GM19099 (cell line): Measurements from ENCODE around the gene EVI5L.

Experiments
- POLR2A ChIP-seq: IDR thresholded peaks from 3 replicates; pipeline ENCODE4 v1.6.1; 2011; ENCODE audit warnings: low read depth; ENCODE audit not compliant: insufficient read length; ENCODE audit errors: extremely low read depth

Gene EVI5L

DNA sequence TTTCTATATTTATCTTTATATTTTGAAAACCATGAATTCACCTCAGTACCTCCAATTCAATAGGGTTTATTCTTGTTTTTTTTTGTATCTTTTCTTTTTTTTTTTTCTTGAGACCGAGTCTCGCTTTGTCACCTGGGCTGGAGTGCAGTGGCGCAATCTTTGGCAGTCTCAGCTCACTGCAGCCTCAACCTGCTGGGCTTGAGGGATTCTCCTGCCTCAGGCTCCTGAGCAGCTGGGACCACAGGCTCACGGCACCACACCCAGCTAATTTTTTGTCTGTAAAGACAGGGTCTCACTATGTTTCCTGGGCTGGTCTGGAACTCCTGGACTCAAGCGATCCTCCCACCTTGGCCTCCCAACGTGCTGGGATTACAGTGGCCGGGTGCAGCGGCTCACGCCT is 23.1 kb upstream of the EVI5L start:
- TF ChIP-seq POLR2A: no peak

DNA sequence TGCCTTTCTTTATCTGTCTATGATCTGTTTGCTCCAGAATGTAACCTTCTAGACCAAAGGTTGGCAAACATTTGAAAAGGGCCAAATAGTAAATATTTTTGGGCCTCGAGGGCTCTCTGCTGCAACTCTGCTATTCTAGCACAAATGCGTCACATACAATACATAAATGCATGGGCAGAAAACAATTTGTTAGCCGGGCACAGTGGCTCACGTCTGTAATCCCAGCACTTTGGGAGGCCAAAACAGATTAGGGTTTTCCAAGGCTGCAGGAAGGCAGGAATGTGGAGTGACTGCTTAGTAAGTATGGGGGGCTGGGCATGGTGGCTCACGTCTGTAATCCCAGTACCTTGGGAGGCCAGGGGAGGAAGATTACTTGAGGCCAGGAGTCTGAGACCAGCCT is 21.9 kb upstream of the EVI5L start:
- no peak for TF ChIP-seq POLR2A

GRCh38 chr19:7811989-7812388 is 18.0 kb upstream of the EVI5L start:
- no peak for TF ChIP-seq POLR2A

DNA sequence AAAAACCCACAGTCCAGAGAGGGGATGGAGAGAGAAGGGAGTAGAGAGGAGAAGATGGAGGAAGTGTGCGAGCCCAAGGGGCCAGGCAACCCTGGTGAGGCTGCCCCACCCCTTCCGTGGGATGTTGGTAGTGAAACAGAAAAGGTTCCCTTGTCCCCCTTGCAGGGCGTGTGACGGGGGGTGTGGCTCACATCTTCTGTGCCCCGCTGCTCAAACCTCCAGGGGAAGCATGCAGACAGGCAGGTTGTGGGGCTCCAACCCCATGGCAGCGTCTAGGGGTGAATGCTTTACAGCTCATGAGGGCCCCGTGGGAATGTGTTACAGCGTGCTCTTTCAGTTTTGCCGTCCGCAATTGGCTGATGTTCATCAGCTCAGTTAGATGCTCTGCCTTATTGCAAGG is 14.7 kb upstream of the EVI5L start:
- TF ChIP-seq POLR2A: no peak

DNA sequence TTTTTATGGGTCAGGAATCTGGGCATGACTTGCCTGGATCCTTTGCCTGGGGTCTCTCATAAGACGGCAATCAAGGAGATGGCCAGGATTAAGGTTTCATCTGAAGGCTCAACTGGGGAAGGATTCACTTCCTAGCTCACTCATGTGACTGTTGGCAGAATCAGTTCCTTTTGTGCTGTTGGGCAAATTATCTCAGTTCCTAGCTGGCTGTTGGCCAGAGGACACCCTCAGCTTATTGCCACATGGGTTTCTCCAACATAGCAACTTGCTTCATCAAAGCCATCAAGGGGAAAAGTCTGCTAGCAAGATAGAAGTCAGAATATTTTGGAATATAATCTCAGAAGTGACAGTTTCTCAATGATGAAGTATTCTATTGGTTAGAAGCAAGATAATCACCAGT is 12.2 kb upstream of the EVI5L start:
- no peak for TF ChIP-seq POLR2A

DNA sequence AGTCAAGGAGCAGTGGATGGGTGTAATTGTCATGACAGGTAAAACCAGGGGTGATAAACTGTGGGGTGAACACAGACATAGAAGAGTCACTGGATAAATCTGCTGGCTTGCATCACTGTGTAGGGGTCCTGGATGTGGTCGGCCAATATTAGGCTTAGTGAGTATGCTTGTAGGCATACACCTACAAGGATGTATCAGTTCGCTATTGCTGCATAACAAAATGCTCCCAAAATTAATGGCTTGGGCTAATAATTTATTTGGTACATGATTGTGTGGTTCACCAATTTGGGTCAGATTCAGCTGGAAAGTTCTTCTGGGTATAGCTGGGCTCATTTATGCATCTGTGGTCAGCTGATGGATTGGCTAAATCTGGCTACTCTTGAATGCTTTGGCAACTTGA is 11.2 kb upstream of the EVI5L start:
- no peak for TF ChIP-seq POLR2A

DNA sequence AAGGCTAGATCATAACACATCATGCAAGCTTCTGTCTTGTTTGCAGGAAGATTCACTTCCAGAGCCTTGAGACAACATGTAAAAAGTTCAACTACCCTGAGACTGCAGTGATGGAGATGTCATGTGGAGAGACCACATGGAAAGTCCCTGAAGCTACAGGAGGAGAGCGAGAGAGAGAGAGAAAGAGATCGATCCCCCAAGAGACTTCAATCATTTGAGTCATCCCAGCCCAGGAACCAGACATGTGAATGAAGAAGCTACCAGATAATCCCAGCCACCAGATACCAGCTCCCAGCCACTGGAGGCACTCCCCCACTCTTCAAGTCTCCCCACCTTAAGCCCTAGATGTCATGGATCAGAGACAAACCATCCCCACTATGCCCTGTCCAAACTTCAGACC is 10.7 kb upstream of the EVI5L start:
- TF ChIP-seq POLR2A: no peak

- TF ChIP-seq POLR2A: no peak
Observed at GRCh38 chr19:7820588-7820987, 9.4 kb upstream of the EVI5L start.

DNA sequence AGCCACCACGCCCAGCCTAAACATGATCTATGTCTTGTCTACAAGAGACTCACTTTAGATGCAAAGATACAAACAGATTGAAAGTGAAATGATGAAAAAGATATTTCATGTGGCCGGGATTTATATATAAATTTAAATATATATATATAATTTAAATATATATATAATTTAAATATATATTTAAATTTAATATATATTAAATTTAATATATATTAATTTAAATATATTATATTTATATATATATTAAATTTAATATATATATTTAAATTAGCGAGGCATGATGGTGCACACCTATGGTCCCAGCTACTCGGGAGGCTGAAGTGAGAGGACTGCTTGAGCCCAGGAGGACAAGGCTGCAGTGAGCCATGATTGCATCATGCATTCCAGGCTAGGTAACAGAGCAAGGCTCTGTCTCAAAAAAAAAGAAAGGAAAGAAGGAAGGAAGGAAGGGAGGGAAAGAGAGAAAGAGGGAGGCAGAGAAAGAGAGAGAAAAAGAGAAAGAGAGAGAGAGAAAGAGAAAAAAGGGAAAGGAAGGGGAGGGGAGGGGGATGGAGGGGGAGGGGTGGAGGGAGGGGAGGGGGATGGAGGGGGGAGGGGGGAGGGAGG is 7.0 kb upstream of the EVI5L start:
- no peak for TF ChIP-seq POLR2A

- TF ChIP-seq POLR2A: no peak
Observed at GRCh38 chr19:7823686-7824301, 6.2 kb upstream of the EVI5L start.

- TF ChIP-seq POLR2A: no peak
Observed at GRCh38 chr19:7829166-7829520, 875 bp upstream of the EVI5L start.

GRCh38 chr19:7830272-7830771 is 304 bp downstream of the EVI5L start:
- TF ChIP-seq POLR2A: peak; percentile 40

GRCh38 chr19:7830823-7831222 is 805 bp downstream of the EVI5L start:
- TF ChIP-seq POLR2A: no peak

GRCh38 chr19:7831452-7831851 is 1.4 kb downstream of the EVI5L start:
- TF ChIP-seq POLR2A: no peak

DNA sequence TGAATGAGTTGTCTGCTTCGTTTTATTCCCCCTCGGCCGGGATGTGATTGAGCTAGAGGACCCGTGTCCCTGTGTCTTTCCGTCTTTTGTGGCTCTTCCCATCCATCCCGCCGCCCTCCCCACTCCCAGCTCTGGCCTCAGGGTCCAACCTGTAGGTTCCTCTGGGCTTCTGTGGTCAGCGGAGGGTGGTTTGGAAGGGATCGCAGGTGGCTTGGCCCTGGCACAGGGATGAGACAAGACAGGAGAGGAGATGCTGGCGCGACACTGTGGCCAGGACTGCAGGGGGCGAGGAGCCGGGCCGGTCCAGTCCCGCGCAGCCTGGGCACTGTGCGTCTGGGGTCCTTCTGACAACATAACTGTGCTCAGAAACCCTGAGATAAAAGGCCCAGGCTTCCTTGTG is 2.0 kb downstream of the EVI5L start:
- TF ChIP-seq POLR2A: no peak

GRCh38 chr19:7832781-7833180 is 2.8 kb downstream of the EVI5L start:
- no peak for TF ChIP-seq POLR2A

- no peak for TF ChIP-seq POLR2A
Observed at GRCh38 chr19:7833225-7834099, 3.4 kb downstream of the EVI5L start.

DNA sequence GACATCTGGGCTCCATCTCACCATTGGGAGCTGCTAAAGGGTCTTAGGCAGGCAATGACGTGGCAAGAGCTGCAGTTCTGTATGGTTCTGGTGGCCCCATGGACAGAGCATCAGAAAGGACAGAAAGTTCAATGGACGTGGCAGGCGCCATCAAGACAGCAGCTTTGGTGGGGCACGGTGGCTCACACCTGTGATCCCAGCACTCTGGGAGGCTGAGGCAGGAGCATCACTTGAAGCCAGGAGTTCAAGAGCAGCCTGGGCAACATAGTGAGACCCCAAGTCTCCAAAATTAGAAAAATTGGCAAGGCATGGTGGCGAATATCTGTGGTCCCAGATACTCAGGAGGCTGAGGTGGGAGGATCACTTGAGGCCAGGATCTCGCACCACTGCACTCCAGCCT is 9.5 kb downstream of the EVI5L start:
- no peak for TF ChIP-seq POLR2A
